A549 treated with Mapracorat at 1 μM for 4 hours (cell line): ENCODE measurements around the gene DCUN1D4. TPM values are rescaled to one million over a fixed set of nuclear protein-coding genes. Genes with fewer than 3 reads are reported as not detected.

Source experiments
- total RNA-seq: library from RNA; stranded (reverse); fragments of 200-300 nt; extraction: Qiagen RNA extraction; gene quantifications from 5 replicates; pipeline ENCODE4 v1.2.3, GENCODE V29; 2022

The DCUN1D4 gene
- total RNA-seq, result 11.9 to 21.4 TPM (median 16.4 TPM) in 5 replicates

GRCh38 chr4:51842554-51843308 lies at the start of gene DCUN1D4:
Gene DCUN1D4, plus strand, starts transcription at chr4:51843153. Its CDS starts 90 bp downstream, at chr4:51843243.

Other genes starting within 250 kb of the DCUN1D4 start
- 0.09 to 0.16 TPM (median 0.15 TPM) in 3 of 5 replicates, not detected in the others for gene LRRC66, start 177.2 kb downstream of the DCUN1D4 start, total RNA-seq
- gene SGCB, start 195.1 kb downstream of the DCUN1D4 start, total RNA-seq, result 17.5 to 19.3 TPM (median 18.7 TPM) in 5 replicates
- 3.5 to 4.8 TPM (median 4.7 TPM) in 5 replicates for gene SPATA18, start 208.2 kb downstream of the DCUN1D4 start, total RNA-seq